NCI-H82 treated with DMSO at 0.1 percent for 48 hours (cell line): Measurements from ENCODE around the gene SNRNP25.
"Not testable (repeated sequence)": the region's sequence is repeated elsewhere in the genome, so short reads cannot be mapped to it uniquely, and the experiment has no call there.

Source experiments
- DNase-seq: peaks from one replicate; lab custom pipeline; 2025; ENCODE audit not compliant: unreplicated experiment; lab: John Stamatoyannopoulos, UW

SNRNP25 gene

DNA sequence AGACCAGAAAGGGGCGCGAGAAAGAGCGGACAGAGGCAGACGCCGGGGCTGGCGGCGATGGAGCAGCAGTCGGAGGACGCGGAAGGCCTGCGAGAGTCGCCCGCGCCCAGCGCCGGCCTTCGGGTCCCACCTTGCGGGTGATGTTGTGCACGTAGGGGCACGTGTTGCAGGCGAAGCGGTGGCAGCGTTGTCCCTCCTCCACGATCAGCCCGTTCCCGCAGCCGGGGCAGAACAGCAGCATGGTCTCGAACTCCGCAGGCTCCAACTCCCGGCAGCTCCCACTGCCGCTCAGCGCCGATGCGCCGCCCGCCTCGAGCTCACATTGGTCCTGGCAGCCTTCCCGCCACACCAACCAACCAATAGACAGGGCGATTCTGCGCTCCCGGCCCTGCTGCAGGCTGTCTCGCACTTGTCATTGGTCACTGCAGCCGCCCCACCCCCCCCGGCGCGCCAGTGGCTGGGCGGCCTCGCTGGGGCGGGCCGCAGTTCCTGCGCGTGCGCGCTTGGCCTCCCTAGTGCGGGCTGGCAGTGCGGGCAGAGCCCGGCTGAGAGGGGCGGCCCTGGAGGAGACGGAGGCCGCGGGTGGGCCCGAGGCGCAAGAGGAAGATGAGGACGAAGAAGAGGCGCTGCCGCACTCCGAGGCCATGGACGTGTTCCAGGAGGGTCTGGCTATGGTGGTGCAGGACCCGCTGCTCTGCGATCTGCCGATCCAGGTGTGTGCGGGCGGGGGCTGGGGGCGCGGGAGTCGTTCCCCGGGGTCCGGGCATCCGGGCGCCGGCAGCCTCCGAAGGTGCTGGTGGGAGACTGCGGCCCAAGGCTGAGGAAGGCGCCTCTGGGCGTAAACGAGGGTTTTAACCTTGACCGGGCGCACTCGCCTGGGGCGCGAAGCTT is at the start of gene SNRNP25, which contains the start of gene POLR3K:
Gene SNRNP25, plus strand, starts transcription at position 483 of the 891 bp plus-strand sequence. Its CDS starts 189 bp downstream, at position 672.
Gene POLR3K, minus strand, starts transcription at position 263 of the 891 bp plus-strand sequence. Its CDS starts 22 bp downstream, at position 241.
- DNase-seq, result peak; percentile 93

DNA sequence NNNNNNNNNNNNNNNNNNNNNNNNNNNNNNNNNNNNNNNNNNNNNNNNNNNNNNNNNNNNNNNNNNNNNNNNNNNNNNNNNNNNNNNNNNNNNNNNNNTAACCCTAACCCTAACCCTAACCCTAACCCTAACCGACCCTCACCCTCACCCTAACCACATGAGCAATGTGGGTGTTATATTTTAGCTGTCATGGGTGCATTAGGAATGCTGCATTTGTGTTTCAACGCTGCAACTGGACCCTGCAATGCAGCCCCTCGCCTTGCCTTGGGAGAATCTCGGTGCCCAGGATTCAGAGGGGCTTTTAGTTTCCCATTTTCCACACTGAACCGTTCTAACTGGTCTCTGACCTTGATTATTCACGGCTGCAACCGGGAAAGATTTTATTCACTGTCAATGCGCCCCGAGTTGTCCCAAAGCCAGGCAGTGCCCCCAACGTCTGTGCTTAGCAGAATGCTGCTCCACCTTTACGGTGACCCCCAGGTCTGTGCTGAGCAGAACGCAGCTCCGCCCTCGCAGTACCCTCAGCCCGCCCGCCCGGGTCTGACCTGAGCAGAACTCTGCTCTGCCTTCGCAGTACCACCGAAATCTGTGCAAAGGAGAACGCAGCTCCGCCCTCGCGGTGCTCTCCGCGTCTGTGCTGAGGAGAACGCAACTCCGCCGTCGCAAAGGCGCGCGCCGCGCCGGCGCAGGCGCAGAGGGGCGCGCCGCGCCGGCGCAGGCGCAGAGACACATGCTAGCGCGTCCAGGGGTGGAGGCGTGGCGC is 43.5 kb upstream of the SNRNP25 start:
- no peak for DNase-seq

DNA sequence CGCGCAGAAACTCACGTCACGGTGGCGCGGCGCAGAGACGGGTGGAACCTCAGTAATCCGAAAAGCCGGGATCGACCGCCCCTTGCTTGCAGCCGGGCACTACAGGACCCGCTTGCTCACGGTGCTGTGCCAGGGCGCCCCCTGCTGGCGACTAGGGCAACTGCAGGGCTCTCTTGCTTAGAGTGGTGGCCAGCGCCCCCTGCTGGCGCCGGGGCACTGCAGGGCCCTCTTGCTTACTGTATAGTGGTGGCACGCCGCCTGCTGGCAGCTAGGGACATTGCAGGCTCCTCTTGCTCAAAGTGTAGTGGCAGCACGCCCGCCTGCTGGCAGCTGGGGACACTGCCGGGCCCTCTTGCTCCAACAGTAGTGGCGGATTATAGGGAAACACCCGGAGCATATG is 42.9 kb upstream of the SNRNP25 start:
- peak; percentile 47 for DNase-seq

DNA sequence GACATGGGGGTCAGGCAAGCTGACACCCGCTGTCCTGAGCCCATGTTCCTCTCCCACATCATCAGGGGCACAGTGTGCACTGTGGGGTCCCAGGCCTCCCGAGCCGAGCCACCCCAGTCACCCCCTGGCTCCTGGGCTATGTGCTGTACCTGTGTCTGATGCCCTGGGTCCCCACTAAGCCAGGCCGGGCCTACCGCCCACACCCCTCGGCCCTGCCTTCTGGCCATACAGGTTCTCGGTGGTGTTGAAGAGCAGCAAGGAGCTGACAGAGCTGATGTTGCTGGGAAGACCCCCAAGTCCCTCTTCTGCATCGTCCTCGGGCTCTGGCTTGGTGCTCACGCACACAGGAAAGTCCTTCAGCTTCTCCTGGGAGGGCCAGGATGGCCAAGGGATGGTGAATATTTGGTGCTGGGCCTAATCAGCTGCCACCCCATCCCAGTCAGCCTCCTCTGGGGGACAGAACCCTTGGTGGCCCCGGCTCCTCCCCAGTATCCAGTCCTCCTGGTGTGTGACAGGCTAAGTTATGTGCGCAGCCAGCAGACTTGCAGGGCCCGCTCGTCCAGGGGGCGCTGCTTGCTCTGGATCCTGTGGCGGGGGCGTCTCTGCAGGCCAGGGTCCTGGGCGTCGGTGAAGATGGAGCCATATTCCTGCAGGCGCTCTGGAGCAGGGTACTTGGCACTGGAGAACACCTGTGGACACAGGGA is 36.4 kb upstream of the SNRNP25 start:
- DNase-seq, result not testable (repeated sequence)

- not testable (repeated sequence) for DNase-seq
Measured at GRCh38 chr16:20886-21285, 32.7 kb upstream of the SNRNP25 start.

DNA sequence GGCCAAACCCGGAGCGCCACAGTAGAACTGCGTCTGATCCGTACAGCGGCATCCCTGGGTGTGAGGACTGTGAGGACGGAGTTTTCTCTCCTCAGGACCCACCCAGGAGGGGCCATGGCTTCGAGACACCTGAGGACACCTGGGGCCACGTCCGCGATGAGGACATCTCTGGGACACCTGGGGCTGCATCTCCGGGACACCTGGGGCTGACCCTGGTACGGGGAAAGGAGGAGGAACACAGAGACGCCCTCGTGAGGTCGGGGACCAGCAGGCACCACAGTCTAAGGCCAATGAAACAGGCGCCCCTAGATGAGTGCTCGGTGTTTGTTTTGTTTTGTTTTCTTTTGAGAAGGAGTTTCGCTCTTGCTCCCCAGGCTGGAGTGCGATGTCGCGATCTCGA is 29.5 kb upstream of the SNRNP25 start:
- not testable (repeated sequence) for DNase-seq

DNA sequence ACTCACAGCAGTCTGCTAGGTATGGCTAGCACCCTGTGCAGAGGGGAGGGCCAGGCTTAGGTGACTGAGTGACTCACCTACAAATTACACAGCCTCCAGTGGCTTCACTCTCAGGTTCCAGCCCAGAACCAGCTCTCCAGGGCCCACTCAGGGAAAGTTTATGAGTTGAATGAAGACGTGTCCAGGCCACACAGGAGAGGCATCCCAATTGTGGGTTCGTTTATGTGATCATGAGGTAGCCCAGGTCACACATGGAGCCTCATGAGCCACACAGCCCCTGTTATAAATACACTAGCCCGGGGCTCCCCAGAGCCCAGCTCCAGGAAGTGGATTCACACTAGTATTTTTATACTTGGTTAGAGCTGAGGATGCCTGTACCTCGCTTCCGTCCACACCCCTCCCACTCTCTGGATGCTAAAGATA is 27.7 kb upstream of the SNRNP25 start:
- DNase-seq, result not testable (repeated sequence)

- DNase-seq, result not testable (repeated sequence)
Measured at GRCh38 chr16:30627-31026, 23.0 kb upstream of the SNRNP25 start.

- not testable (repeated sequence) for DNase-seq
Measured at GRCh38 chr16:33154-33876, 20.3 kb upstream of the SNRNP25 start.

DNA sequence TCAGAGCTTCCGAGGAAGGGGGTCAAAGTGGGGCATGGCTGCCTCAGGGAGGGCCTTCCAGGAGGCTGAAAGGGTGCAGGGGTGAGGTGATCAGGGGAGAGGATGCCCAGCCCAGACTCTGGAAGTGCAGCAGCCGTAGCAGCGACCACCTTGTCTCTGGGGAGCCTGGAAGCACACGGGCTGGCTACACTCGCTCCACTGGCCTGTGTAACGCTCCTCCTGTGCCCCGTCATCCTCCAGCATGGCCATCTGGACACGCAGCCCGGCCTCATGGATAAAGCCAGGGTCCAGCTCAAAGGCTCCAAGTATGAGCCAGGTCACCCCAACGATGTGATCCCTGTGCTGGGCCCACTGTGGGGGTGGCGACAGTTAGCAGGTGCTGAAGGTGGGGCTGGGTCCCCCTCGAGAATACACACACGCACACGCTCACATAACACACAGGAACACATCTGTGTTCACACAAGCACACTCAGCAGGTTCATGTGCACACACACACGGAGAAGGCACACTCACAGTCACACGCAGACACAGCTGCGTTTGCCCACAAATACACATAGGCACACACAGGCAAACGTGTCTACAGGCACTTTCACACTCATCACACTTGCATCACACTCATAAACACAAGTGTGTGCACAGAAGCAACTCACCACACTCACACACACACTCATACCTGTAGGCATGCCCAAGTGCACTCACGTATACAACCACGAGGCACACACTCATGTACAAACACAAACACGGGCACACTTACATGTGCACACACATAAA is 19.6 kb upstream of the SNRNP25 start:
- no peak for DNase-seq

DNA sequence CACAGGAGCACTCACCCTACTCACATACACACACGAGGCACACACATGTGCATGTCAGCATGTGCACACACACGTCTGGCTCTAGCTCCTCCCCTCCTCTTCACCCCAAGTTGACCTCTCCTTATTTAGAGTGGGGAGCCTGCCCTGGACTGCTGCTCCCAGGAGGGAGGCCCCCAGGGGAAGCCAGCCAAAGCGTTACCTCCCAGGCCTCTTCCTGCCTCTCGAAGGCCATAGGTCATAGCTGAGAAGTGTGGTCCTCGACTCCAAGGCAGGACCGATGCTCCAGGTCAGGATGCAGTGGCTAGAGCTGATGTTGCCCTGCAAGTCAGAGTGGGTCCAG is 19.0 kb upstream of the SNRNP25 start:
- DNase-seq, result no peak

DNA sequence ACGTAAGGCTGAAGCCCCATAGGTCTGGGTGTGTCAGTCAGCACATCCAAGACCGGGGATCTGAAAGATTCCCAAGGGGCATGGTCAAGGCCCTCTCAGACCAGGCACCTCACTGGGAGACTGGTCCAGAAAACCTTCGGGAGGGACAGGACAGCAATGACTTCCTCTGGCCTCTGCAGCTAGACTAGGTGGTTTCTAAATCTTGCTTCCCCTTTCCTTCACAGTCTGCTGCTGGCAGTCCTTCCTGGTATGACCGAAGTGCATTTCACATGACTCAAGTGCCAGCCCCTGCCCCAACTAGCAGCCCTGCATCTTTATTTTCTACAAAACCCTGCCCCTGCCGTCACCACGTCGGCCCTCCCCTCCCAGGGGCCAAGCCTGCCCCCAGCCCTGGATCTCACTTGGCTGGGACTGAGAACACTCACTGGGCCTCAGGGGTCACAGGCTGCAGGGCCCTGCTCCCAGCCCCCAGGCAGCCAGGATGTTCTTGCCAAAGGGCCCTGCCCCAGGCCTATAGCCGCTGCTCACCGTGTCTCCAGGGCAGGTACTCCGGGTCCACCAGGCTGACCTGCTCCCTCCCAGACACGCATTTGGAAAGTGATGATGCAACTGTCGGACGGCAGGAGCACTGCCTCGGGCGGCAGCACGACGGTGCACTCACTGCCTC is 18.5 kb upstream of the SNRNP25 start:
- no peak for DNase-seq

GRCh38 chr16:35678-36305 is 17.8 kb upstream of the SNRNP25 start:
- no peak for DNase-seq

- no peak for DNase-seq
Measured at GRCh38 chr16:36336-36984, 17.2 kb upstream of the SNRNP25 start.

DNA sequence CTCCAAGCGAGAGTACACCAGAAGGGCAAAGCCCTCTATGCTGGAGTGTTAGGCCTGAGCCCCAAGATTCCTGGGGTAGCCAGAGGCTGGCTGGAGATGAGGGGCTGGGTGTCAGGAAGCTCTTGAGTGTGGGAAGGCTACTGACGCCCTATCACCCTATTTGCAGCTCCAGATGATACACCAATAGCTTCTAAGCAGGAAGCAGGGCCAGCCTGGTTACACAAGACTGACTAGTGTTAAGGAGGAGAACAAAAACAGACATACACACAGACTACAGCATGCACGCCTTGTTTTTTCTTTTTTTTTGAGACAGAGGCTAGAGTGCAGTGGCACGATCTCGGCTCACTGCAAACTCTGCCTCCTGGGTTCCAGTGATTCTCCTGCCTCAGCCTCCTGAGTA is 16.1 kb upstream of the SNRNP25 start:
- DNase-seq, result no peak

- DNase-seq, result not testable (repeated sequence)
Measured at GRCh38 chr16:38206-38605, 15.4 kb upstream of the SNRNP25 start.

DNA sequence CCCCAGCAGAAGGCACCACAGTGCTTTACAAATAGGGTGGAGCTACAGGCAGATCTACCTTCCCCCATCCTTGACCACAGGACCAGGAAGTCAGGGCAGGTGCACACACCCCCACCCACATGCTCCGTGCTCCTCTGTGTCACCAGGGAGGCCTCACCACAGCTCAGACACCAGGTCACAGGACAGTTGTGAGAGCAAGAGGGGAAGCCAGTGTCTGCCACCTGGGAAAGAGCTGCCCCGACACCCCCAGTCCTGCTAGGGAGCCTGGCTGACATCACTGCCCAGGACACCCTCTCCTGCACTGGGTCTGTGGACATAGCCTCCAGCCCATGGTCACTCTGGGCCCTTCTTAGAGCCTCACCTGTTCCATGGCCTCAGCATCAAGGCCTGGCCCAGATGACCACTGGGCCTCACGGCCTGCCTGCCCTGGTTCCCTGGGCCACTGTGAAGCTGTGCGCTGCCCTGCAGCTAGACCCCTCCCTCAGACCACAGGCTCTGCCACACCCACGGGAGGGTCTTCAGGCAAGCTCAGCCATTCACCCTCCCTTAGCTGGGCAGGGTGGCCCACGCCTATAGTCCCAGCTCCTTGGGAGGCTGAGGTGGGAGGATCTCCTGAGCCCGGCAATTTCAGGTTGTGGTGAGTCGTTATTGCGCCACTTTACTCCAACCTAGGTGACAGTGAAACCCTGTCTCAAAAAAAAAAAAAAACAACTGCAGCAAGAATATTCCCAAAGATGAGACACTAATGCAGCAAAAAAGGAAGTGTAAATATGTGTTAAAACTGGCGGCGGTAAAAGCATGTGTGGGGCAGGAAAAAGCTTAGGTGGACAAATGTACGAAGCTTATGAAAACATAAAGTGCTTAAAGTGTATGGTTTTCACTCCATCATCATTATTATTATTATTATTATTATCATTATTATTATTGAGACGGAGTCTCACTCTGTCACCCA is 14.4 kb upstream of the SNRNP25 start:
- DNase-seq, result no peak
